ENCODE results near the gene STK11.

Gene STK11

GRCh38 chr19:1275260-1275975 lies 69.8 kb downstream of the STK11 start, which contains the start of gene FAM174C:
FAM174C (plus strand) TSS chr19:1275530; CDS start chr19:1275550, 20 bp downstream.
- peak; percentile 98 for DNase-seq

GRCh38 chr19:1275976-1276627 lies 70.5 kb downstream of the STK11 start:
- DNase-seq: no peak

- peak; percentile 43 for DNase-seq
These were observed 71.0 kb downstream of the STK11 start for GRCh38 chr19:1276628-1277022.

GRCh38 chr19:1277061-1277460 lies 71.5 kb downstream of the STK11 start:
- DNase-seq: no peak
